GM18951 (cell line): Measurements from ENCODE around the gene TRIM23.

ENCODE experiments used
- POLR2A ChIP-seq: IDR thresholded peaks from 4 replicates; pipeline ENCODE4 v1.6.1; 2011; ENCODE audit warnings: mild to moderate bottlenecking; ENCODE audit not compliant: insufficient read length, insufficient read depth; ENCODE audit errors: extremely low read depth
- in situ Hi-C: fragments of 300-500 bp; cut with MboI; formaldehyde crosslinking; loops from one replicate; pipeline ENCODE4 v1.12.0; 2022; ENCODE audit warnings: low sequenced_read_pairs, mixed read lengths, inconsistent platforms; ENCODE audit not compliant: unreplicated experiment

Gene TRIM23

DNA sequence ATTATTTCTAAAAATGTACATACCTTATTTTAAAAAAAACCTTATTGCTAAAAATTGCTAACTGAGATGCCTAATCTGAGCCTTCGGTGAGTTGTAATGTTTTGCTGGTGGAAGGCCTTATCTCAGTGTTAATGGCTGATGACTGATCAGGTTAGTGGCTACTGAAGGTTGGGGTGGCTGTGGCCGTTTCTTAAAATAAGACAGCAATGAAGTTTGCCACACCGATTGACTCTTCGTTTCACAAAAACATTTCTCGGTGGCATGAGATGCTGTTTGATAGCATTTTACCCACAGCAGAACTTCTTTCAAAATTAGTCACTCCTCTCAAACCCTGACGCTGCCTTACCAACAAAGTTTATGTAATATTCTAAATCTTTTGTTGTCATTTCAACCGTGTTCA is 75.9 kb downstream of the TRIM23 start:
- in situ Hi-C loops, result no loop called here
- TF ChIP-seq POLR2A, result no peak

DNA sequence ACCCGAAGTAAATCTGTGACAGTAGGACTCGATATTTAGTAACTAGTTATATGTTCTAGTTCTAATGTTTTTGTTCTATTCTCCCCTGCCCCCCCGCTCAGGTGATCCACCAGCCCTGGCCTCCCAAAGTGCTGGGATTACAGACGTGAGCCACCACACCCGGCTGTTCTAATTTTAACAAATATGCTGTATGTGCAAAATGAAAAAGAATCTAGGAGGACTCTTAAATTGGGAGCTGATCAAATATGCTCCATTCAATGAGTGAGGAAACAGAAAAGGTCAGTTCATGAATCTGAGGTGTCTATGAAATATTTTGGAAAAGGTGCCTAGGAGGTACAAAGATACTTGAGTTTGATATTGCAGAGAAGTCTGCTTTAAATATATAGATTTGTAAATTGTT is 78.0 kb downstream of the TRIM23 start:
- in situ Hi-C loops, result no loop called here
- TF ChIP-seq POLR2A, result no peak

DNA sequence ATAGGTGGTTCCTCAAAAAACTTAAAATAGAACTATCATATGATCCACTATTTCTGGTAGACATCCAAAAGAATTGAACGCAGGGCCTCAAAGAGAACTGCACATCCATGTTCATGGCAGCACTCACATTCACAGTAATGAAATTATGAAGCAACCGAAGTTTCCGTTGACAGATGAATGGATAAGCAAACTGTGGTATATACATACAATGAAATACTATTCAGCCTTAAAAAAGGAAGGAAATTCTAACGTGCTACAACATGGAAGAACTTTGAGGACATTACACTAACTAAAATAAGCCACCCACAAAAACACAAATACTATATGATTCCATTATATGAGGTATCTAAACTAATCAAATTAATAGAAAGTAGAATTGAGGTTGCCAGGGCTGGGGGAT is 79.7 kb downstream of the TRIM23 start:
- TF ChIP-seq POLR2A, result no peak
- in situ Hi-C loops, result no loop called here

GRCh38 chr5:65539827-65540226 is 84.3 kb downstream of the TRIM23 start:
- no peak for TF ChIP-seq POLR2A
- in situ Hi-C loops, result no loop called here
